Naive thymus-derived CD4-positive, alpha-beta T cell (primary cell): Measurements from ENCODE around the gene BACE1-AS. TPM values are rescaled to one million over a fixed set of nuclear protein-coding genes. Genes with fewer than 3 reads are reported as not detected.

Experiments
- ATAC-seq: fragments of 150-1000 bp; cut with Tn5 transposase; 2 replicates; pipeline ENCODE4 v1.10.0; 2021; ENCODE audit warnings: mild to moderate bottlenecking, moderate library complexity
- CTCF ChIA-PET: fragments of 350-600 bp; sonication (Branson Sonifier 250); formaldehyde crosslinking; loops from one replicate; lab custom pipeline; 2021; ENCODE audit warnings: antibody characterized with exemption; lab: Charles Lee
- POLR2A ChIA-PET: fragments of 350-600 bp; sonication (Branson Sonifier 250); formaldehyde crosslinking; loops from one replicate; lab custom pipeline; 2021; ENCODE audit warnings: antibody characterized with exemption, inconsistent platforms; lab: Charles Lee
- DNase-seq, 9 donors: peaks; one replicate each; pipeline versions ENCODE4 v3.0.0 to v3.0.0-alpha.2; 2020 to 2022; ENCODE audit warnings: mixed read lengths in 1 of 9
- H3K27ac ChIP-seq: one replicate; pipeline ENCODE4 v1.7.0; 2013; ENCODE audit warnings: mild to moderate bottlenecking, low read depth, low read length, moderate library complexity
- H3K27me3 ChIP-seq, 2 donors: one replicate each; pipeline ENCODE4 v1.7.0; 2013; ENCODE audit warnings: low read length in 2 of 2, mild to moderate bottlenecking in 2 of 2, moderate library complexity in 2 of 2; ENCODE audit not compliant: control insufficient read depth in 2 of 2, insufficient read depth in 2 of 2
- H3K36me3 ChIP-seq, 3 experiments: 1 replicate in 2 of 3; 2 replicates in 1 of 3; pipeline ENCODE4 v1.7.0; 2013; ENCODE audit warnings: low read length in 3 of 3, mild to moderate bottlenecking in 3 of 3, moderate library complexity in 1 of 3; ENCODE audit not compliant: insufficient read depth in 3 of 3, control insufficient read depth in 2 of 3
- H3K4me1 ChIP-seq, 2 donors: one replicate each; pipeline ENCODE4 v1.7.0; 2013; ENCODE audit warnings: low read length in 2 of 2, mild to moderate bottlenecking in 2 of 2, moderate library complexity in 1 of 2; ENCODE audit not compliant: control insufficient read depth in 2 of 2, insufficient read depth in 2 of 2
- H3K4me3 ChIP-seq: 2 replicates; pipeline ENCODE4 v1.7.0; 2013; ENCODE audit warnings: mild to moderate bottlenecking, low read length
- H3K9me3 ChIP-seq, 3 experiments: 1 replicate in 2 of 3; 2 replicates in 1 of 3; pipeline ENCODE4 v1.7.0; 2013; ENCODE audit warnings: low read length in 3 of 3; ENCODE audit not compliant: control insufficient read depth in 2 of 3
- H3K27ac Mint-ChIP-seq, 9 donors: one replicate each; pipeline ENCODE4 v1.8.0; 2020 to 2022; ENCODE audit warnings: mixed read lengths in 9 of 9, mild to moderate bottlenecking in 8 of 9, moderate library complexity in 5 of 9, inconsistent platforms in 2 of 9
- H3K27me3 Mint-ChIP-seq, 5 donors: one replicate each; pipeline ENCODE4 v1.8.0; 2021 to 2022; ENCODE audit warnings: mixed read lengths in 5 of 5, mild to moderate bottlenecking in 1 of 5
- H3K36me3 Mint-ChIP-seq, 5 donors: one replicate each; pipeline ENCODE4 v1.8.0; 2020 to 2022; ENCODE audit warnings: mixed read lengths in 5 of 5, mild to moderate bottlenecking in 3 of 5, inconsistent platforms in 1 of 5
- H3K4me1 Mint-ChIP-seq, 7 donors: one replicate each; pipeline ENCODE4 v1.8.0; 2020 to 2022; ENCODE audit warnings: mixed read lengths in 7 of 7, mild to moderate bottlenecking in 3 of 7, inconsistent platforms in 1 of 7
- H3K4me3 Mint-ChIP-seq, 10 donors: one replicate each; pipeline ENCODE4 v1.8.0; 2020 to 2022; ENCODE audit warnings: mild to moderate bottlenecking in 10 of 10, mixed read lengths in 10 of 10, moderate library complexity in 6 of 10, inconsistent platforms in 2 of 10
- H3K9me3 Mint-ChIP-seq, 11 donors: one replicate each; pipeline ENCODE4 v1.8.0; 2020 to 2022; ENCODE audit warnings: mixed read lengths in 11 of 11, mild to moderate bottlenecking in 4 of 11, inconsistent platforms in 1 of 11, moderate library complexity in 1 of 11
- intact Hi-C, 2 donors: fragments of 100-400 bp; cut with micrococcal nuclease; formaldehyde crosslinking; loops; one replicate each; pipeline ENCODE4 v1.15.1; 2023
- polyA plus RNA-seq, 2 donors: library from polyadenylated mRNA; unstranded; fragments of 300-500 nt; fragmentation: Illumina TruSeq; gene quantifications; one replicate each; pipeline ENCODE4 v1.2.3, GENCODE V29; 2021
- total RNA-seq, 6 experiments: library from RNA in 5 of 6; stranded (reverse) in 5 of 6; gene quantifications; 1 replicate in 5 of 6; 2 replicates in 1 of 6; pipeline ENCODE4 v1.2.3 and lab custom pipeline; 2021 to 2026

The BACE1-AS gene
- total and polyA plus RNA-seq, 7 experiments from 2014 or later, result 0.82 to 13.2 (median 5.9) TPM

DNA sequence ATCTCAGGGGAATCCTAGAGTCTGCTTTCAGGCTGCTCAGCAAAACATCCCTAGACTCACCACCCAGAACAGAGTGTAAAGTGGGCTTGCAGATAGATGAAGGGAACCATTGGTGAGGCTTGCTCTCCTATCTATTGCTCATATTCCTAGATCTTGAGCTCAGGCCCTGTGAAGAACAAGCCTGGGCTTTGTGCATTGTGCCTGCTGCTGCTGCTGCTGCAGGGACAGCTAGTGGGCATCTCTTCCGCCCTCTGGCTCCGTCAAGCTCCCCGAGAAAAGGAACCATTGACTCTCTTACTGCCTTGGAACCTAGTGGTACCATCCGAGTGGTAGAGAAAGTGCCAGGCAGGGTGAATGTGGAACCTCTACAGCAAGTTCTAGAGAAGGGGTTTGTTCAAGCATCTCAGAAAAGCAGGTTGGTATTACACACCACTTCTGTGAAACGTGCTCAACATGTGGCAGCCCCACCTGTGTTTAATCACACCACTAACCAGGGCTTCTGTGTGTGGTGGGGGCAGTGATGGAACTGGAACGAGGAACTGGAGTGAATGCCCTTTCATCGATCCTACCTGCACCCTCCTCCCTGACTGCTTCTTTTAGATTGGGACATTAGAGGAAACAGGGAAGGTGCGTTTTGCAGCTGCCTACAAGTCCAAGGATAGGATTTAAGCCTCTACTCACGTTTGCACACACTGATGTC lies 4.4 kb downstream of the BACE1-AS start:
- Histone ChIP-seq H3K27ac (no peak overlapping the region), H3K36me3 (no peaks in the 10 kb centered on the region), H3K27me3 (no peaks in the 10 kb centered on the region), H3K4me3 (no peak overlapping the region), H3K4me1 (no peaks in the 10 kb centered on the region), H3K9me3 (no peaks in the 10 kb centered on the region)
- intact Hi-C loops, result no loop called here
- H3K36me3 Mint-ChIP-seq, result peaks cover 0 to 10% (median 4%) of the 10 kb centered on the region in 5 donors
- ChIA-PET CTCF (no interaction called here), POLR2A (interaction anchor here (1.0 kb wide), 1 partner anchor 7 kb away, joined by 3 read pairs; no protein-coding TSS in a partner anchor)
- no peak overlapping the region for H3K4me3 Mint-ChIP-seq
- H3K9me3 Mint-ChIP-seq, result peaks cover 0 to 1% (median 0%) of the 10 kb centered on the region in 11 donors
- ATAC-seq (no peak), DNase-seq (no peak)
- peaks cover 0 to 6% (median 0%) of the 10 kb centered on the region in 7 donors for H3K4me1 Mint-ChIP-seq
- no peak overlapping the region for H3K27ac Mint-ChIP-seq
- peaks cover 0 to under 1% (median 0%) of the 10 kb centered on the region in 5 donors for H3K27me3 Mint-ChIP-seq

DNA sequence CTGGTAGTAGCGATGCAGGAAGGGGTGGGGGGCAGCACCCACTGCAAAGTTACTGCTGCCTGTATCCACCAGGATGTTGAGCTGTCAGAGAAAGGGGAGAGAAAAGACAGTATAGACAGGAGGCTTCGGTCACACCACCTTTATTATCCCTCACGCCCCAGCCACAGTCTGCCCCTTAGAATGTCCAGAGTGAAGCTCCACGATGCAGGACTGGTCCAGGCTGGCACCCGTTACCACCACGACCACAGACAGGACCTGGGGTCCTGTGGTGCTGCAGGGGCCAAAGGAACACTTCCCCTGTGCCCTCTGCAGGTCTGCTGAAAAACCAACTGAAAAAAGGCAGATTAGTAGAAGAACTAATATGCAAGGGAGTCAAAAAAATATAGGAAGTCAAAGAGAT lies 5.7 kb downstream of the BACE1-AS start:
- peaks cover 0 to 7% (median 0%) of the 10 kb centered on the region in 7 donors for H3K4me1 Mint-ChIP-seq
- intact Hi-C loops, result no loop called here
- no peaks in the 10 kb centered on the region for H3K9me3 ChIP-seq
- ChIA-PET CTCF (no interaction called here), POLR2A (interaction anchor here (1.0 kb wide), 1 partner anchor 8 kb away, joined by 3 read pairs; no protein-coding TSS in a partner anchor)
- H3K9me3 Mint-ChIP-seq, result peaks cover 0 to 1% (median 0%) of the 10 kb centered on the region in 11 donors
- peaks cover 0 to 5% (median 4%) of the 10 kb centered on the region in 5 donors for H3K36me3 Mint-ChIP-seq
- no peaks in the 10 kb centered on the region for H3K27me3 ChIP-seq
- ATAC-seq, result no peak
- H3K4me1 ChIP-seq, result no peaks in the 10 kb centered on the region
- no peak overlapping the region for H3K27ac ChIP-seq
- DNase-seq, result no peak
- H3K36me3 ChIP-seq, result no peaks in the 10 kb centered on the region
- peak overlapping the region in 1 of 9 donors; percentile 41 for H3K27ac Mint-ChIP-seq
- H3K4me3 Mint-ChIP-seq, result no peak overlapping the region
- no peak overlapping the region for H3K4me3 ChIP-seq
- peaks cover 0 to 6% (median 0%) of the 10 kb centered on the region in 5 donors for H3K27me3 Mint-ChIP-seq

DNA sequence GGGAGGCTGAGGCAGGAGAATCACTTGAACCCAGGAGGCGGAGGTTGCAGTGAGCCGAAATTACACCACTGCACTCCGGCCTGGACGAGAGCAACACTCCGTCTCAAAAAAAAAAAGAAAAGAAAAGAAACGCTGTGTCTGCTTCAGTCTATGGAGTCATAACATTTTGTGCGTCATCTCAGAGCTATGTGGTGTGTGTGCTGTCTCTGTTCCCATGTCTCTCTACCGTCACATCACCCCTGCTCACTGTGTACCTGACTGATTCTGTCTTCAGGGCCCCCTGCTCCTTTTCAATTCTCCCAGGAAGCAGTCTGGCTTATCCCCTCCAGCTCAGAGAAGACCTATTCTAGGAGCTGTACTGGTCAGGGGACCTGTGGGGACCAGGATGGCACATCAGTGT lies 7.0 kb downstream of the BACE1-AS start:
- Histone ChIP-seq H3K9me3 (no peaks in the 10 kb centered on the region), H3K27me3 (no peaks in the 10 kb centered on the region), H3K4me3 (no peak overlapping the region), H3K4me1 (no peaks in the 10 kb centered on the region), H3K27ac (no peak overlapping the region), H3K36me3 (no peaks in the 10 kb centered on the region)
- Mint-ChIP-seq H3K27ac (no peak overlapping the region), H3K4me1 (peaks cover 0 to 7% (median 0%) of the 10 kb centered on the region in 7 donors), H3K9me3 (peaks cover 0 to 1% (median 0%) of the 10 kb centered on the region in 11 donors), H3K27me3 (peaks cover 0 to 6% (median 0%) of the 10 kb centered on the region in 5 donors), H3K4me3 (no peak overlapping the region), H3K36me3 (peaks cover 0 to 5% (median 0%) of the 10 kb centered on the region in 5 donors)
- intact Hi-C loops, result no loop called here
- ChIA-PET CTCF (no interaction called here), POLR2A (no interaction called here)
- ATAC-seq (no peak), DNase-seq (no peak)

DNA sequence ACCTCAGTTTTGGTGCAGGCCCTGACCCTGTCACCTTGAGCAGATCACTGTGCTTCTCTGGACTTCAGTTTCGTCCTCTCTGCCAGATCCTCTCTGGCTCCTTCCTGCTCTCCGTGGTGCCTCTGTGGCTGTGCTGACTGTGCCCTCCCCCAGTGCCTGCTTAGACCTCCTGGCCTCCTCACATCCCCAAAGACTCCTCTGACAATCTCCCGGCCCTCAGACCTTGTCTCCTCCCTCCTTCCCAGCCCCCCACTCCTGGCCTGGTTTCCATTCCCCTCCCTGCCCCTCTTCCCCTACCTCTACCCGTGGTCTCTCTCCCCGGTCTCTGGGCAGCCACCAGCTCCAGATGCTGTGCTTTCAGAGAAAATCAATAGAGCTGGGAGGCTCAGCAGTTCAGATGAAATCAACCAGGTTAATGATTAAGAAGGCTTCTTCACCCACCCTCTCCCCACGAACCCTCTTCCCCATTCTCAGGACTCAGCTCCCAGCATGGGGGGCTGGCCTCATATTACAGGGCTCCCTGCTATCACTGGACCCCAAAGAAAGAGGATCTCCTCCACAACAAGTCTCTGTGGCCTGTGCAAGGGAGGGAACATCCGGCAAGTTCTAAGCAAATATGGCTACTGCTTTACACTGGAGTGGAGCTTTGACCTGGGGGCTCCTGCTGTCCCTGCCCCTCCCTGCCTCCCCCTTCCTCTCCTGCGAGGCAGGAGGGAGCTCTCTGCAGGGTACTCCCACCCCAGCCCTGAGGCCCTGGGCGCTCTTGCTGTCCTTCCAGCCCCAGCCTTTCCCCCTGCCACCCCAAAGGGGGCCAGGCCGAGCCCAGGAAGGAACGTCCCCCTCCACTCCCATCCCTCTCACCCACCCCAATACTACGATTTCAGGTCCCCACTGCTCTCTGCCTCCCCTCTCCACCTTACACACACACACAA lies 8.5 kb downstream of the BACE1-AS start:
- intact Hi-C loops, result no loop called here
- no peaks in the 10 kb centered on the region for H3K27me3 ChIP-seq
- no peak overlapping the region for H3K27ac ChIP-seq
- H3K36me3 ChIP-seq, result no peaks in the 10 kb centered on the region
- no peaks in the 10 kb centered on the region for H3K4me1 ChIP-seq
- Mint-ChIP-seq H3K4me1 (peaks cover 0 to 7% (median 0%) of the 10 kb centered on the region in 7 donors), H3K4me3 (no peak overlapping the region), H3K27ac (peak overlapping the region in 2 of 9 donors; percentile 55 to 79), H3K9me3 (peaks cover 0 to 1% (median 0%) of the 10 kb centered on the region in 11 donors), H3K36me3 (peaks cover 0 to 4% (median 0%) of the 10 kb centered on the region in 5 donors), H3K27me3 (peaks cover 0 to 6% (median 3%) of the 10 kb centered on the region in 5 donors)
- POLR2A ChIA-PET, result interaction anchor here (0.7 kb wide), 1 partner anchor 467 kb away, joined by 3 read pairs; no protein-coding TSS in a partner anchor
- H3K4me3 ChIP-seq, result no peak overlapping the region
- CTCF ChIA-PET, result no interaction called here
- no peaks in the 10 kb centered on the region for H3K9me3 ChIP-seq
- ATAC-seq (no peak), DNase-seq (no peak)

DNA sequence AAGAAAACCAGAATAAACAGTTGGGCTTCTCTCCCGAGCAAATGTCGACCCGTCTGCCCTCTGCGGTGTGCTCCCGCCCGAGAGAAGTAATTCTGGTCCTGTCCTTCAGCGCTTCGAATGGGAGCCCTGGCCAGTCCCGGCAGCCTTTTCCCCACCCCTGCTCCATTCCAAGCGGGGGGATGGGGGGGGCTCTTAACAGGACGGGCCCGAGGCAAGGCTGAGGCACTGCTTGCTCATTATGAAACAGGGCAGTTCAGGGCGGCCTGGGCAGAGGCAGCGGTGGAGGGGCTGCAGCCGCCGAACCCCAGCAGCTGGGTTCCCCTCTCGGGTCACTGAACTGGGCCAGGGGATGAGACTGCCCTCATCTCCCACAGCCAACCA lies 9.1 kb downstream of the BACE1-AS start:
- Mint-ChIP-seq H3K36me3 (no peaks in the 10 kb centered on the region), H3K9me3 (peaks cover 0 to 1% (median 0%) of the 10 kb centered on the region in 11 donors), H3K4me3 (no peak overlapping the region), H3K27me3 (peaks cover 0 to 6% (median 4%) of the 10 kb centered on the region in 5 donors), H3K4me1 (peaks cover 0 to 7% (median 0%) of the 10 kb centered on the region in 7 donors), H3K27ac (no peak overlapping the region)
- Histone ChIP-seq H3K4me3 (no peak overlapping the region), H3K9me3 (no peaks in the 10 kb centered on the region), H3K27me3 (no peaks in the 10 kb centered on the region), H3K27ac (no peak overlapping the region), H3K4me1 (no peaks in the 10 kb centered on the region), H3K36me3 (no peaks in the 10 kb centered on the region)
- ChIA-PET POLR2A (no interaction called here), CTCF (no interaction called here)
- intact Hi-C loops, result no loop called here
- DNase-seq (no peak), ATAC-seq (no peak)

DNA sequence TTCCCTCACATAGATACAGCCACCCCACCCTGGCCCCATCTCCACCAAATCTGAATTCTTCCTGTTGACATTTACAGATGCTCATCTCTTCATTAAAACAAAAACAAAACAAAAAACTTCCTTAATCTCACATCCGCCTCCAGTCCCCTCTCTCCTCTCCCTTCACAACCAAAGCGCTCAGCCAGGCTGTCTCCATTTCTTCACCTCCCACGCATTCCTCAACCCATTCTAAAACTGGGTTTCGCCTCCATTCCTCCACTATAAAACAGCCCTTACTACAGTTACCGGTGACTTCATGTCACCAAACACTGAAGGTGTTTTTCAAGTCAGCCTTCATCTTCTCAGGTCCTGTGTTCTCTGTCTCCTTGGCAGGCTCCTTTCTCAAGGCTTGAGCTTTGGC lies 9.6 kb downstream of the BACE1-AS start:
- CTCF ChIA-PET, result no interaction called here
- no peaks in the 10 kb centered on the region for H3K4me1 ChIP-seq
- H3K9me3 Mint-ChIP-seq, result peaks cover 0 to 1% (median 0%) of the 10 kb centered on the region in 11 donors
- ATAC-seq (no peak), DNase-seq (no peak)
- intact Hi-C loops, result no loop called here
- H3K4me3 Mint-ChIP-seq, result no peak overlapping the region
- POLR2A ChIA-PET, result no interaction called here
- H3K9me3 ChIP-seq, result no peaks in the 10 kb centered on the region
- no peaks in the 10 kb centered on the region for H3K36me3 ChIP-seq
- no peaks in the 10 kb centered on the region for H3K27me3 ChIP-seq
- no peak overlapping the region for H3K4me3 ChIP-seq
- no peak overlapping the region for H3K27ac ChIP-seq
- no peaks in the 10 kb centered on the region for H3K36me3 Mint-ChIP-seq
- peaks cover 0 to 7% (median 0%) of the 10 kb centered on the region in 7 donors for H3K4me1 Mint-ChIP-seq
- H3K27me3 Mint-ChIP-seq, result peaks cover 0 to 10% (median 4%) of the 10 kb centered on the region in 5 donors
- H3K27ac Mint-ChIP-seq, result peak overlapping the region in 1 of 9 donors; percentile 42
